GM19438 (cell line): ENCODE data around the gene HBM.
"Not testable (repeated sequence)": the region's sequence is repeated elsewhere in the genome, so short reads cannot be mapped to it uniquely, and the experiment has no call there.

Experiments
- ATAC-seq: cut with Tn5 transposase; IDR thresholded peaks from one replicate; pipeline ENCODE4 v1.9.1; 2021; ENCODE audit warnings: low read depth; ENCODE audit not compliant: unreplicated experiment

The HBM gene

DNA sequence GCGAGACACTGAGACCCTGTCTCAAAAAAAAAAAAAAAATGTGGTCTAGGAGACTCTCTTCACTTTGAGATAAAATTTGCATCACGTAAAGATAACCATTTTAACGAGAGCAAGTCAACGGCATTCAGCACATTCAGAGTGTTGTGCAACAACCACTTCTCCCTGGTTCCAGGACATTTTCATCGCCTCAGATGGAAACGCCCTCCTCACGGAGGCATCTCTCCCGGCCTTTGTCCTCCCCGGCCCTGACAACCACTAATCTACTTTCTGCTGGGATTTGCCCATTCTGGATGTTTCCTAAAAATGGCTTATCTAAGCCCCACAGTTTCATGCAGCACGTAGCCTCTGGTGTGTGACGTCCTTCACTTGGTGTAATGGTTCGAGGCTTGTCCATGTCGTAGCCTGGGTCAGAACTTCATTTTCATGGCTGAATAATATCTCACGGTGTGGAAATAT, 21.0 kb upstream of the HBM start:
- ATAC-seq: no peak

DNA sequence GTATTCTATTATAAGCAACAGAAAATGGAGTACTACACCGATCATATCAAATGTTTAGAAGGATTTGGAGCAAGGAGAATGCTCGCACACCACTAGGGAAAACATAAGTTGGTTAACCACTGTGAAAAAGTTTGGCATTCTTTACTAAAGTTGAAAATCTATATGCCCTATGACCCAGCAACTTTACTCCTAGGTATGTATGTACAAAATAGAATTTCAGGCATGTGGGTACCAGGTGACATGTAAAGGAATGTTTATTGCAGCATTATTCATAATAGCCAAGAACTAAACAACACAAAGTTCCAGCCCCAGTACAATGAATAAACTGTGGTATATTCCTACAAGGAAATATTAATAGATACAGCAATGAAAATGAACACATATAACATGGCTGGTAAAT, 19.1 kb upstream of the HBM start:
- ATAC-seq: no peak

- ATAC-seq: no peak
Measured at GRCh38 chr16:149024-149660, 16.6 kb upstream of the HBM start.

DNA sequence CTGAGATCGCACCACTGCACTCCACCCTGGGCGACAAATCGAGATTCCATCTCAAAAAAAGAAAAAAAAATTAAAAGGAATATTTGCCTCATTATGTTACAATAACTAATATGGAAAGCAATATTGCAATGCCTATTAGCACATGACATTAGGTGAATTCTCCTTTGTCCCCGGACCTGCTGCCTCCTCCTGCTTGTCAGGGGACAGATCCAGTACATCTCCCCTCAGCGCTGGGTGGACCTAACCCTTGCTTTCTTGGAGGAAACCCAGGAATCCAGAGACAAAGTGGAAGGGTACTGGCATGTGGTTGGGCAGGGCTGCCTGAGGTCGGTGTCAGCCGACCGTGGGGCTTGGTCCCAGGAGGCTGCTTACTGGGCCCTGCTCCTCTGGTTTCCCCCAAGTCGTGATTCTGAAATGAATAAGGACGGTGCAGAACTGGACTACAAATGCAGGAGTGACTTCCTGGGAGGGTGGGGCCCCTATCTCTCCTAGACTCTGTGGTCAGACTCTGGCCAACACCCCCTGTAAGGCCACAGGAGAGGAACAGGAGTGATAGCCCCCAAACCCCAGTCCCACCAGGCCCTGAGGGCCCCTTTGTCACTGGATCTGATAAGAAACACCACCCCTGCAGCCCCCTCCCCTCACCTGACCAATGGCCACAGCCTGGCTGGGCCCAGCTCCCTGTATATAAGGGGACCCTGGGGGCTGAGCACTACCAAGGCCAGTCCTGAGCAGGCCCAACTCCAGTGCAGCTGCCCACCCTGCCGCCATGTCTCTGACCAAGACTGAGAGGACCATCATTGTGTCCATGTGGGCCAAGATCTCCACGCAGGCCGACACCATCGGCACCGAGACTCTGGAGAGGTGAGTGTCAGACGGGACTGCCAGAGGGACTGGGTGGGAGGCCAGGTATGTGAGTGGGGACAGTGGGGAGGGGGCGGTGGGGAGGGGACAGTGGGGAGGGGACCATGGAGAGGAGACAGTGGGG, 13.3 kb upstream of the HBM start, which contains the start of gene HBZ:
HBZ (plus strand) TSS at position 504 of the 988 bp plus-strand sequence; CDS start at position 770, 266 bp downstream.
- ATAC-seq: no peak

GRCh38 chr16:153129-153521, 12.7 kb upstream of the HBM start:
- not testable (repeated sequence) for ATAC-seq

- not testable (repeated sequence) for ATAC-seq
Measured at GRCh38 chr16:153550-154216, 12.1 kb upstream of the HBM start.

GRCh38 chr16:154217-155030, 11.4 kb upstream of the HBM start:
- no peak for ATAC-seq

- ATAC-seq: no peak
Measured at GRCh38 chr16:155031-155398, 10.8 kb upstream of the HBM start.

DNA sequence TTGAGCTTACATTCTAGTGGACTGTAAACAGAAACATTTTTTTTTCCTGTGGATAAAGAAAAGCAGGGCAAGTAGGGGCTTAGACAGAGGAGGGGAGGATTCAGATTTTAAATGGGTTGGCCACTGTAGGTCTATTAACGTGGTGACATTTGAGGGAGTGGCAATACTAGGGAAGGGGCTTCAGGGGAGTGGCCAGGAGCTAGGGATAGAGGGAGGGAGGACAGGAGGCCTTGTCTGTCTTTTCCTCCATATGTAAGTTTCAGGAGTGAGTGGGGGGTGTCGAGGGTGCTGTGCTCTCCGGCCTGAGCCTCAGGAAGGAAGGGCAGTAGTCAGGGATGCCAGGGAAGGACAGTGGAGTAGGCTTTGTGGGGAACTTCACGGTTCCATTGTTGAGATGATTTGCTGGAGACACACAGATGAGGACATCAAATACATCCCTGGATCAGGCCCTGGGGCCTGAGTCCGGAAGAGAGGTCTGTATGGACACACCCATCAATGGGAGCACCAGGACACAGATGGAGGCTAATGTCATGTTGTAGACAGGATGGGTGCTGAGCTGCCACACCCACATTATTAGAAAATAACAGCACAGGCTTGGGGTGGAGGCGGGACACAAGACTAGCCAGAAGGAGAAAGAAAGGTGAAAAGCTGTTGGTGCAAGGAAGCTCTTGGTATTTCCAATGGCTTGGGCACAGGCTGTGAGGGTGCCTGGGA, 6.5 kb upstream of the HBM start:
- no peak for ATAC-seq

GRCh38 chr16:160242-160641, 5.5 kb upstream of the HBM start:
- ATAC-seq: not testable (repeated sequence)

- no peak for ATAC-seq
Measured at GRCh38 chr16:160691-161190, 5.0 kb upstream of the HBM start.

GRCh38 chr16:162271-162991, 3.3 kb upstream of the HBM start:
- ATAC-seq: no peak

GRCh38 chr16:163139-163538, 2.6 kb upstream of the HBM start:
- ATAC-seq: not testable (repeated sequence)

DNA sequence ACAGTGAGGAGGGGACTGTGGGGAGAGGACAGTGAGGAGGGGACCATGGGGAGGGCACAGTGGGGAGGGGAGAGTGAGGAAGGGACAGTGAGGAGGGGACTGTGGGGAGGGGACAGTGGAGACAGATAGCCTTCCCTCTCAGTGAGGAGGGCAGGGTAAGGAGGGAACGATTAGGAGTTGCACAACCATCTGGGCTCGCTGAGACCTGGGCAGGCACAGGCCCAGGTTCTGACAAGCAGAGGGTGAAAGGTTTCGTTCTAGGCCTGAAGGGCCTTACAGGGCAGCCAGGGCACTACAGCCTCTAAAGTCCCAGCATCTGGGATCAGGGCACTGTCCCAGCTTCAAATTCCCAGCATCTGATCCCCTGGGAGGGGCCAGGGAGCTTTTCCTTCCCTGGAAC, 2.1 kb upstream of the HBM start:
- not testable (repeated sequence) for ATAC-seq

GRCh38 chr16:164134-164823, 1.5 kb upstream of the HBM start:
- ATAC-seq: not testable (repeated sequence)

DNA sequence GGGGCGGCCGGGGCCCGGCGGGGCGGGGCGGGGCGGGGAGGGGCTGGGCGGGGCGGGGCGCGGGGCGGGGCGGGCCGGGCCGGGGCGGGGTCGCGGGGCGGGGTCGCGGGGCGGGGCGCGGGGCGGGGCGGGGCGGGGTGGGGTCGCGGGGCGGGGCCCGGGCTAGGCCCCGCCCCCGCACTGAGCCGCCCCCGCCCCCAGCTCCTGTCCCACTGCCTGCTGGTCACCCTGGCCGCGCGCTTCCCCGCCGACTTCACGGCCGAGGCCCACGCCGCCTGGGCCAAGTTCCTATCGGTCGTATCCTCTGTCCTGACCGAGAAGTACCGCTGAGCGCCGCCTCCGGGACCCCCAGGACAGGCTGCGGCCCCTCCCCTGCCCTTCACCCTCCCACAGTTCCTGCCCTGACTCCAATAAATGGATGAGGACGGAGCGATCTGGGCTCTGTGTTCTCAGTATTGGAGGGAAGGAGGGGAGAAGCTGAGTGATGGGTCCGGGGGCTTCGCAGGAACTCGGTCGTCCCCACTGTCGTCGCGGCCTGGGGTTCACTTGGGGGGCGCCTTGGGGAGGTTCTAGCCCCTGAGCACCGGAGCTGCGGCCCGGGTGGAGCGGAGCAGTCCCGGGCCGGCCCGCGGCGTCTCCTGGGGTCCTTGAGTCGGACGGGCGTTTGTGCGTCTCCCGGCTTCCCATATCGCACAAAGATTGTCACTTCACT, 795 bp upstream of the HBM start:
- ATAC-seq: no peak

DNA sequence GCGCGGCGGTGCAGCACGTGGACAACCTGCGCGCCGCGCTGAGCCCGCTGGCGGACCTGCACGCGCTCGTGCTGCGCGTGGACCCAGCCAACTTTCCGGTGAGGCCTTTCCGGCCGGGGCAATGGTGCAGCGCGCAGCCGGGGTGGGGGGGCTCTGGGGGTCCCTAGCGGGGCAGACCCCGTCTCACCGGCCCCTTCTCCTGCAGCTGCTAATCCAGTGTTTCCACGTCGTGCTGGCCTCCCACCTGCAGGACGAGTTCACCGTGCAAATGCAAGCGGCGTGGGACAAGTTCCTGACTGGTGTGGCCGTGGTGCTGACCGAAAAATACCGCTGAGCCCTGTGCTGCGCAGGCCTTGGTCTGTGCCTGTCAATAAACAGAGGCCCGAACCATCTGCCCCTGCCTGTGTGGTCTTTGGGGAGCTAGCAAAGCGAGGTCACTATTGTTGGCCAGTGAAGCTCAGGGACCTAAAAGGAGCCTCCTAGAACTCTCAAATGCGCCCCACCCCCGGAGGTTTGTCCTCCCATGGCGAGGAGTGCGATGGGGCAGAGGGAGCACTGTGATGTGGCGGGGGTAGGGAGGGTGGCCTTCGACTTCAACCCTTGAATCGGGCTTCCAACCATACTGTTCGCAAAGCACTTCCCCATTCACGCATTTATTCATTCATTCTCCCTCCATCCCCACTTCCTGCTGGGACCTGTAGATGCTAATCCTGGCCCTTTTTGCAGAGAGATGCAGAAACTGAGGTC, 770 bp downstream of the HBM start:
- no peak for ATAC-seq
